ENCODE data around the gene CLEC18B.
"Not testable (repeated sequence)": the region's sequence is repeated elsewhere in the genome, so short reads cannot be mapped to it uniquely, and the experiment has no call there.

DNA sequence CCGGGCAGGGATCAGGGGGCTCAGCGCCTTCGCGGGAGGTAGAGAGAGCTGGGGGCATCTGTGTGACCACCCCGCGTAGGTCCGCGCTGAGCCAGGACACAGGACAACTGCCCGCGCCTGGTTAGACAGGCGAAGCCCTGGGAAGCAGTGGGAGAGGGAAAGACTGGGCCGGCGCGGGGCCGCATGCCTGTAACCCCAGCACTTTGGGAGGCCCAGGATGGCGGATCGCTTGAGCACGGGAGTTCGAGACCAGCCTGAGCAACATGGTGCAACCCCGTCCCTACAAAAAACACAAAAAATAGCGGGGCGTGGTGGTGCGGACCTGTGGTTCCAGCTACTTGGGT lies 13.9 kb downstream of the CLEC18B start:
- TF ChIP-seq, protein P1, sequence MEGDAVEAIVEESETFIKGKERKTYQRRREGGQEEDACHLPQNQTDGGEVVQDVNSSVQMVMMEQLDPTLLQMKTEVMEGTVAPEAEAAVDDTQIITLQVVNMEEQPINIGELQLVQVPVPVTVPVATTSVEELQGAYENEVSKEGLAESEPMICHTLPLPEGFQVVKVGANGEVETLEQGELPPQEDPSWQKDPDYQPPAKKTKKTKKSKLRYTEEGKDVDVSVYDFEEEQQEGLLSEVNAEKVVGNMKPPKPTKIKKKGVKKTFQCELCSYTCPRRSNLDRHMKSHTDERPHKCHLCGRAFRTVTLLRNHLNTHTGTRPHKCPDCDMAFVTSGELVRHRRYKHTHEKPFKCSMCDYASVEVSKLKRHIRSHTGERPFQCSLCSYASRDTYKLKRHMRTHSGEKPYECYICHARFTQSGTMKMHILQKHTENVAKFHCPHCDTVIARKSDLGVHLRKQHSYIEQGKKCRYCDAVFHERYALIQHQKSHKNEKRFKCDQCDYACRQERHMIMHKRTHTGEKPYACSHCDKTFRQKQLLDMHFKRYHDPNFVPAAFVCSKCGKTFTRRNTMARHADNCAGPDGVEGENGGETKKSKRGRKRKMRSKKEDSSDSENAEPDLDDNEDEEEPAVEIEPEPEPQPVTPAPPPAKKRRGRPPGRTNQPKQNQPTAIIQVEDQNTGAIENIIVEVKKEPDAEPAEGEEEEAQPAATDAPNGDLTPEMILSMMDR (optimal IDR thresholded peaks at IDR 0.05 in 1 of 3, IDR thresholded peaks at IDR 0.05 in 1 of 3, conservative IDR thresholded peaks at IDR 0.05 in 1 of 3; ENCODE audit: extremely low read depth in 1 of 3, insufficient read depth in 2 of 3, low read length in 3 of 3), result not testable (repeated sequence)
- TF ChIP-seq EZH2 (IDR thresholded peaks at IDR 0.05; ENCODE audit: low read length), result not testable (repeated sequence)

Data from keratinocyte (primary cell).